Stimulated activated CD4-positive, alpha-beta T cell treated with anti-CD3 and anti-CD28 coated beads, Interleukin-2, amount 100 ng/mL, for 24 hours (primary cell): Measurements from ENCODE around the gene ETS1.

Experiments used
- DNase-seq, 2 donors: peaks; one replicate each; pipeline ENCODE4 v3.0.0-alpha.2; 2020

Gene ETS1

GRCh38 chr11:128517451-128518230, 69.7 kb downstream of the ETS1 start:
- DNase-seq: no peak

- no peak for DNase-seq
Measured at GRCh38 chr11:128516886-128517285, 70.5 kb downstream of the ETS1 start.

DNA sequence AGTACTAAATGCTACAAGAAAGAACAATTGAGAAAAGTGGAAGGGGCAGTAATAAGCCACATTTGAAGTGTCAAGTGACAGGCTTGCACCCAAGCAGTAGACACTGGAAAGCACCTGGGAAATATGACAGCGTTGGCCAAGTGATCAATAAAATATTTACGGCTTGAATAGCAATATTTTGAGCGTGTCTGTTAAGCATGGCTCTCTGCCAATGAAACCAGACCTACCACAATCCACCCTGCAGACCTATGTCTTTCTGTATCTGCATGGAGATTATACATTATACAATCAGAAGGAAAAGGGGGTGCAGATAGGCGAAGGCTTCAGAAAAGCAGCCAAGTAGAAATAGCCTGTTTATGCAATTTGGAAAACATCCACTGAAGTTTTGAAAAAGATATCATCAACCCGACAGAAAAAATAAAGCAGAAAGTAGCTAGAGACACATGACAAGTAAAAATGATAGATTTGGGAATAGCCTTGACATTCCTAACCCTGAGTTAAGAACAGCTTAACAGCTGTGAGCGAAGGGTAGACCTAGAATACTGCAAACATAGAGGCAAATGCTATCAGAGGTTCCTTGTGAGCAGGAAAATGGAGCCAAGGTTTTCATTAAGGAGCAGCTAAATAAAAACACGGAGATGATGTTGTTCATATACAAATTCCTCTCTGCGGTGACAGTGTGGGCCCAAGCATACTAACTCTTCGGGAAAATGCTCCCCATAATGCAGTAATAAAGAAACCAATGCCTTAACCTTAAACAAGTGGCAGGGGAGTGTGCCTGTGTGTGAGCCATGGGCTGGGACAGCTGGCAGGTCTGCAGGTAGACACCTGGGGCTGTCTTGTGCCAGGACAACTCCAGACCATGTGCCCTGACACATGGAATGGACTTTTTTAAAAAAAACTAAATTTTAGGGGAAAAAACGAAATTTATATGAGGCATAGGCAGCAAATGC, 71.3 kb downstream of the ETS1 start:
- no peak for DNase-seq

GRCh38 chr11:128515086-128515485, 72.3 kb downstream of the ETS1 start:
- no peak for DNase-seq

- DNase-seq: no peak
Measured at GRCh38 chr11:128513915-128514681, 73.3 kb downstream of the ETS1 start.

DNA sequence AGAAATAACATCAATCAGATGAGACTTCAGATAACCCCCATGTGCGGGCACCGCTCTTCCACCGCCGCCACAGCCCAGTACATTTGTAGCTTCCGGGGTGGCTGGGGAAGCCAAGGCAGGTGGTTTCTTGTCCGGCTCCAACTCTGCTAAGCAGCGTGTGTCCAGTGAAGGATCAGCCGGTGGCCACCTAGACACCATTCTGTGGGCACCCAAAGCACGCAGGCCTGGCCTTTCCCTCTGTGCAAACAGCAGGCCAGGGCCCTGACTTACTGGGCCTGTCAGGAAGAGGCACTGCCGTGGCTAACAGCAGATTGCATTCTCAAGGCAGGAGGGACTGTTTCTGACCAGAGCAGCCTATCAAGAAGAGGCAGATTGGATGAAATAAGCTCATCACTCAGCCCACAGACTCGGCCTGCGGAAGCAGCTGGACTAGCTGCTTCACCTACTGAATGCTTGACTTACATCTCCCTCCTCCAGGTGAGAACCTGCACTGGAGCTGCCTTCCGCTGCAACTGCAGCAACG, 74.8 kb downstream of the ETS1 start:
- peak in 1 of 2 donors; percentile 39 for DNase-seq

GRCh38 chr11:128511712-128512111, 75.6 kb downstream of the ETS1 start:
- no peak for DNase-seq

- no peak for DNase-seq
Measured at GRCh38 chr11:128509621-128510389, 77.6 kb downstream of the ETS1 start.

- no peak for DNase-seq
Measured at GRCh38 chr11:128508770-128509510, 78.4 kb downstream of the ETS1 start.

- DNase-seq: no peak
Measured at GRCh38 chr11:128507936-128508335, 79.4 kb downstream of the ETS1 start.

- DNase-seq: peak; percentile 55 to 59
Measured at GRCh38 chr11:128506999-128507611, 80.3 kb downstream of the ETS1 start.

DNA sequence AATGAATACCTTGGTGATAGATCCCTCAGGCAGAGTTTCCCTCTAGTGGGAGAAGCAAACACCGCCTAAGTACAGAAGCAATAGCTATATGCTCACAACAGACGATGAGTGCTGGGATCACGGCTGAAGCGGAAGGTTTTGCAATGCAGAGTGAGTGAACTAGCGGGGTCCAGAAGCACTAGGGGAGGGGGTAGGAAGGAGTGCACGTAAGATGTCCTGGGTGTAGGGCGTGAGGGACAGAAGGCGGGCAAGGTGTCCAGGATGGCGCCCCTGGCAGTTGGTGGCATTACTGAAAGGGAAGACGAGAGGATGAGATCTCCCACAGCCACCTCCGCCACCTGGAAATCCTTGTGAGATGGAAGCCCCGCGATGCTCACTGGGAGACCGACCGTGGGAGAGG, 81.0 kb downstream of the ETS1 start:
- DNase-seq: no peak

GRCh38 chr11:128505449-128506065, 81.8 kb downstream of the ETS1 start:
- DNase-seq: no peak

DNA sequence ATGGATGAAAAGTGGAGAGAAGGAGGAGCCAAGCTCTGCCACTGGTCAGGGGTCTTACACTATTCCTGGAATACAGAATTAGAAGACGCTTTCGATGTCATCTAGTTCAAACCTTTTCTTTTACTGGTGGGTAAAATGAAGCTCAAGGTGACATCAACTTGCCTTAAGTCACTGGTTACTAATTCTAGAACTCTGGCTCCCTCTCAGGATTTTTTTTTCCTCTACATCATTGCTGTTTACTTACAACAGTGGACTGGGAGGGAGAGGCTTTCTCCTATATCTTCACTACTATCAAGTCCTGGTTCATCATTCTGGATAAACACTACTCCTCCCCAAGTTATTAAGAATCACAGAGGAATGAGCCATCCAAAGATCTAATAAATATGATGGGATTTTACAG, 82.9 kb downstream of the ETS1 start:
- DNase-seq: no peak

- no peak for DNase-seq
Measured at GRCh38 chr11:128503245-128503991, 83.9 kb downstream of the ETS1 start.

GRCh38 chr11:128502726-128503125, 84.6 kb downstream of the ETS1 start:
- no peak for DNase-seq

DNA sequence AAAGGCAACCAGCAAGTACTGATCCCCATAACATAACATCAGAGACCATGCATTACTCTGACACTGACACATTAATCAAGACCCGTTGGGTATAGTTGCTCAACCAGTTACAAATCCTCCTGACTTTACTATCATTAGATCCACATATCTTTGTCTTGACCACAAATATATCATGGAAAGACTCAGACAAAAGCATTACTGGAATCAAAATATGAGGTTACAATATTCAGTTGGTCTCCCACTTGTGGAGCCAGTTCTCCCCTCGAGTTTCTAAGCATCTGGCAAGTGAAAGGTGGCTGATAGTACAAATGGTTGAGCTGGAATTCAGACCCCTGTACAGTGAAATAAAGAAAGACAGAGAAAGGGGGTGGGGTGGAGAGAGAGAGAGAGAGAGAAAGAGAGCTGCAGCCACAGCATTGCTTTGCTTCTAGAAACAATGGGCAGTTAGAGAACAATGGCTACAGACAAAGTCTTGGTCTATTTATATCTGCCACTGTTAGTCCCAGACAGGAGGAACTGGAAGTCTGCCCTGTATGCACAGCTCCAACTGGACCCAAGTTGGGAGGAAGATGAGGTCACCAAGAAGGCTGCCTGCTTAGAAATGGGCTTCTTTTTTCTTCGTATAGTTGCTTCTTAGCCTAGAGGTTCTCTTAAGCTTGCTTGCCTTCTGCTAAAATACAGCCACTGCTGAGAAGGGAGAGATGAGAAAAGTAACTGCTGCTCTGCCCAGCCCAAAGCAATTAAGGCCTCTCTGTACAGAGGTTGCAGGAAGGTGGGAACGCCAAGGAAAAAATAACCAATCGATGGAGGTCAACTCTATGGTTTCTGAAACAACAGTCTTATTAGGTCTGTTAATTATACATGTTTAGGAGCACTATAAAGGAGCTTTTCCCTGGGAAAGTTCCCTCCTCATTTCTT, 85.5 kb downstream of the ETS1 start:
- no peak for DNase-seq

GRCh38 chr11:128501008-128501407, 86.3 kb downstream of the ETS1 start:
- DNase-seq: no peak

DNA sequence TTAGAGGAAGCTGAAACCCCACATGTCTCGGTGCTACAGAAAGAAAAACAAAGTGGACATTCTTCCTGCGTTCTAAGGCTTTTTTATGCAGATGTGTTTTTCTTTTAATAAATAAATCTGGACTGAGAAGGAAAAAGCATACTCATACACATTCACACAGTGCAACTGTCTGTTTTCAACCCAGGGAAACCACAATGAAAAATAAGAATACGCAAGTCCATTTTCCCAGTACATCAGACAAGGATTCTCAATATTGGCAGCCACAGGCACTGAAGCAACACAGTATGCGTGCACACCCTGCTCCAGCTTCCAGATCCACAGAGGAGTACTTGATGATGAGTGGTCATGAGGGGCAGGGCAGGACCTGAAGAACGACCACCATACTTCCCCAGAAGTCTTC, 86.9 kb downstream of the ETS1 start:
- DNase-seq: no peak
